Right lobe of liver (tissue), 6 donors: ENCODE results near the gene CUEDC2. TPM values are rescaled to one million over a fixed set of nuclear protein-coding genes. Genes with fewer than 3 reads are reported as not detected.
A peak's percentile ranks its signal among the peaks of the same experiment; 100 is the strongest.

Experiments
- ATAC-seq, 4 donors: fragments of 200-7000 bp; cut with Tn5 transposase; one replicate each; pipeline ENCODE4 v1.9.1; 2020; ENCODE audit warnings: mild to moderate bottlenecking in 4 of 4, moderate library complexity in 4 of 4
- DNase-seq, 3 donors: peaks; one replicate each; pipeline ENCODE4 v3.0.0-alpha.2; 2020
- H3K27ac ChIP-seq, 3 donors: fragments of 200-600 bp; one replicate each; pipeline ENCODE4 v1.8.0; 2022
- H3K27me3 ChIP-seq, 2 donors: fragments of 200-600 bp; one replicate each; pipeline ENCODE4 v1.8.0; 2022
- H3K36me3 ChIP-seq, 4 donors: fragments of 200-600 bp; sonication (generic) in 1 of 4; one replicate each; pipeline versions ENCODE4 v1.5.1 to v1.8.0; 2017 to 2022; ENCODE audit warnings: control low read depth in 1 of 4
- H3K4me1 ChIP-seq, 4 donors: fragments of 200-600 bp; sonication (generic) in 1 of 4; one replicate each; pipeline versions ENCODE4 v1.5.1 to v1.8.0; 2017 to 2022; ENCODE audit warnings: control low read depth in 1 of 4
- H3K4me3 ChIP-seq, 3 donors: fragments of 200-600 bp; one replicate each; pipeline ENCODE4 v1.8.0; 2022
- H3K9me3 ChIP-seq, 4 donors: fragments of 200-600 bp; sonication (generic) in 1 of 4; one replicate each; pipeline versions ENCODE4 v1.5.1 to v1.8.0; 2017 to 2022; ENCODE audit warnings: control low read depth in 1 of 4
- POLR2A ChIP-seq: fragments of 450-650 bp; IDR thresholded peaks from one replicate; pipeline ENCODE4 v1.6.1; 2017; ENCODE audit warnings: antibody characterized with exemption, mild to moderate bottlenecking
- whole genome bisulfite sequencing: methylation state at CpG from one replicate; pipeline ENCODE4 v1.1.6; 2018; ENCODE audit warnings: low coverage, low lambda C conversion rate; ENCODE audit not compliant: insufficient coverage; ENCODE audit errors: missing lambda C conversion rate; 5-methylcytosine and 5-hydroxymethylcytosine counted together
- intact Hi-C, 2 donors: fragments of 100-400 bp; cut with DNase I; formaldehyde crosslinking; loops; one replicate each; pipeline versions ENCODE4 v1.11.2 to v1.14.1; 2022
- total RNA-seq, 6 experiments: library from RNA; depleted of rRNA in 2 of 6; stranded (reverse); fragments of >200 nt in 2 of 6; fragmentation: NEBNext Ultra II Directional in 3 of 6; extraction: Animal tissue kit (Norgen Biotek cat#: 25700) in 3 of 6; gene quantifications; one replicate each; pipeline versions ENCODE4 v1.1.0 to v1.2.4, GENCODE V29; 2016 to 2023
- TF ChIP-seq, protein P1 (sequence below), 4 donors: fragments of 200-600 bp in 3 of 4; fragments of 450-650 bp in 1 of 4; IDR thresholded peaks; one replicate each; pipeline versions ENCODE4 v1.5.1 to v1.8.0; 2016 to 2022; ENCODE audit warnings: antibody characterized with exemption in 4 of 4, mild to moderate bottlenecking in 2 of 4
- donor health status: DM: no; HTN: yes; CAD: no.
- donor health status: DM: no; HTN: no; CAD: no.
- donor health status: DM: no; HTN: no; CAD: no.
- donor health status: DM: no; HTN: yes; CAD: no.
- donor health status: DM: no; HTN: yes; CAD: no.

Gene CUEDC2
- total RNA-seq, 6 experiments from 2014 or later = 23.0 to 32.1 (median 26.8) TPM

DNA sequence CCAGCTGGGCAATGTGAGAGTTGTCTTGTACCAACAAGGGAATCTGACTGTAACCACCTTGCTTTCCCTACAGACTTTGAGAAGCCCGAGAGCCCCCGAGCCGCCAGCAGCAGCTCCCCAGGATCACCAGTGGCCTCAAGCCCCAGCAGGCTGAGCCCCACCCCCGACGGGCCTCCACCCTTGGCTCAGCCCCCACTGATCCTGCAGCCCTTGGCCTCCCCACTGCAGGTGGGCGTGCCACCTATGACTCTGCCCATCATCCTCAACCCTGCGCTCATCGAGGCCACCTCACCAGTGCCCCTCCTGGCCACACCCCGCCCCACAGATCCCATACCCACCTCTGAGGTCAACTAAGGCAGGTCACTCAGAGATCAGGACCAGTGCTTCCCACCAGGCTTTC lies 50.4 kb downstream of the CUEDC2 start:
- Histone ChIP-seq H3K9me3 (no peaks in the 10 kb centered on the region), H3K4me3 (no peak overlapping the region), H3K4me1 (no peaks in the 10 kb centered on the region), H3K27ac (no peak overlapping the region), H3K27me3 (no peaks in the 10 kb centered on the region), H3K36me3 (peaks cover 0 to 53% (median 28%) of the 10 kb centered on the region in 4 donors)
- intact Hi-C loops = no loop called here
- DNase-seq (no peak), ATAC-seq (peak in 2 of 4 donors; percentile 10 to 46)
- WGBS = 80% methylated on average over 2 of the region's 9 CpGs
- TF ChIP-seq, protein P1, sequence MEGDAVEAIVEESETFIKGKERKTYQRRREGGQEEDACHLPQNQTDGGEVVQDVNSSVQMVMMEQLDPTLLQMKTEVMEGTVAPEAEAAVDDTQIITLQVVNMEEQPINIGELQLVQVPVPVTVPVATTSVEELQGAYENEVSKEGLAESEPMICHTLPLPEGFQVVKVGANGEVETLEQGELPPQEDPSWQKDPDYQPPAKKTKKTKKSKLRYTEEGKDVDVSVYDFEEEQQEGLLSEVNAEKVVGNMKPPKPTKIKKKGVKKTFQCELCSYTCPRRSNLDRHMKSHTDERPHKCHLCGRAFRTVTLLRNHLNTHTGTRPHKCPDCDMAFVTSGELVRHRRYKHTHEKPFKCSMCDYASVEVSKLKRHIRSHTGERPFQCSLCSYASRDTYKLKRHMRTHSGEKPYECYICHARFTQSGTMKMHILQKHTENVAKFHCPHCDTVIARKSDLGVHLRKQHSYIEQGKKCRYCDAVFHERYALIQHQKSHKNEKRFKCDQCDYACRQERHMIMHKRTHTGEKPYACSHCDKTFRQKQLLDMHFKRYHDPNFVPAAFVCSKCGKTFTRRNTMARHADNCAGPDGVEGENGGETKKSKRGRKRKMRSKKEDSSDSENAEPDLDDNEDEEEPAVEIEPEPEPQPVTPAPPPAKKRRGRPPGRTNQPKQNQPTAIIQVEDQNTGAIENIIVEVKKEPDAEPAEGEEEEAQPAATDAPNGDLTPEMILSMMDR (IDR thresholded peaks at IDR 0.05) = no peak
- TF ChIP-seq POLR2A = no peak

- no peaks in the 10 kb centered on the region for H3K4me1 ChIP-seq
- no peaks in the 10 kb centered on the region for H3K9me3 ChIP-seq
- peaks cover 0 to 72% (median 45%) of the 10 kb centered on the region in 4 donors for H3K36me3 ChIP-seq
- TF ChIP-seq POLR2A = no peak
- TF ChIP-seq, protein P1 (IDR thresholded peaks at IDR 0.05) = no peak
- 100% methylated on average over 1 of the region's 6 CpGs for WGBS
- DNase-seq (no peak), ATAC-seq (no peak)
- intact Hi-C loops = no loop called here
- no peak overlapping the region for H3K4me3 ChIP-seq
- H3K27me3 ChIP-seq = no peaks in the 10 kb centered on the region
- no peak overlapping the region for H3K27ac ChIP-seq
Observed at GRCh38 chr10:102379383-102379782, 53.0 kb downstream of the CUEDC2 start.

DNA sequence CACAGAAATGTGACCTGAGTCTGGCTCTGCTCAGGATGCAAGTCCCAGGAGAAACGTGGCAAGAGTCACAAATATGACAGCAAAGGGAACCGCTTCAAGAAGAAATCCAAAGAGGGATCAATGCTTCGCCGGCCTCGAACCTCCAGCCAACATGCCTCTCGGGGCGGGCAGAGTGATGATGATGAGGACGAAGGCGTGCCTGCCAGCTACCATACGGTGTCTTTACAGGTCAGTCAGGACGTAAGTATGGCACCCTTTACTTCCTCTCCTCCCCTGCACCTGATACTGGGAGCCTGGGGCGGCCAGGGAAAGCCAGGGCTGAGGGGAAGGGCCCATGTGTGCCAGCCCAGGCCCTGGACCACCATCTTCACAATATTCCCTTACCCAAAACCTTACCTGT lies 55.5 kb downstream of the CUEDC2 start:
- peaks cover 0 to 89% (median 53%) of the 10 kb centered on the region in 4 donors for H3K36me3 ChIP-seq

GRCh38 chr10:102375867-102376266 lies 56.5 kb downstream of the CUEDC2 start:
- Histone ChIP-seq H3K9me3 (no peaks in the 10 kb centered on the region), H3K4me3 (no peak overlapping the region), H3K27me3 (no peaks in the 10 kb centered on the region), H3K27ac (no peak overlapping the region), H3K36me3 (peaks cover 0 to 90% (median 53%) of the 10 kb centered on the region in 4 donors), H3K4me1 (no peaks in the 10 kb centered on the region)
- ATAC-seq (peak in 1 of 4 donors; percentile 10), DNase-seq (no peak)
- 64% methylated on average over 1 of the region's 2 CpGs for WGBS
- TF ChIP-seq, protein P1 (IDR thresholded peaks at IDR 0.05) = no peak
- no peak for TF ChIP-seq POLR2A
- intact Hi-C loops = no loop called here

More for the DNA sequence above, 55.5 kb downstream of the CUEDC2 start:
- TF ChIP-seq, protein P1 (IDR thresholded peaks at IDR 0.05) = no peak
- TF ChIP-seq POLR2A = no peak
- no peak overlapping the region for H3K27ac ChIP-seq
- H3K4me1 ChIP-seq = no peaks in the 10 kb centered on the region
- ATAC-seq = peak in 1 of 4 donors; percentile 16
- no peaks in the 10 kb centered on the region for H3K27me3 ChIP-seq
- WGBS = 80% methylated on average over 1 of the region's 12 CpGs
- intact Hi-C loops = no loop called here
- no peak for DNase-seq
- H3K9me3 ChIP-seq = no peaks in the 10 kb centered on the region
- no peak overlapping the region for H3K4me3 ChIP-seq

DNA sequence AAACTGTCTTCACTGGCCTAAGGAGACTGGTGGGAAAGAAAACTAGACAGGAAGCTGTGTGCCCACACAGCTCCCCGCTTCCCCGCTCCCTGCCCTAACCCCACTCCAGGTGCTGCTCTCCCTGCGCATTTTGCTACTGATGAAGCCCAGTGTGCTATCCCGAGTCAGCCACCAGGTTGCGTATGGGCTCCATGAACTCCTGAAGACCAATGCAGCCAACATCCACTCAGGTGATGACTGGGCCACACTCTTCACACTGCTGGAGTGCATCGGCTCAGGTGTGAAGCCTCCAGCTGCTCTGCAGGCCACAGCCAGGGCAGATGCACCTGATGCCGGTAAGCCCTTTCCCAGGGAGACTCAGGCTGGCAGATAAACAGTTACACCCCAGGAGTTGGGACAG lies 57.1 kb downstream of the CUEDC2 start:
- H3K27me3 ChIP-seq = no peaks in the 10 kb centered on the region
- no peaks in the 10 kb centered on the region for H3K4me1 ChIP-seq
- intact Hi-C loops = no loop called here
- H3K9me3 ChIP-seq = no peaks in the 10 kb centered on the region
- DNase-seq (no peak), ATAC-seq (no peak)
- TF ChIP-seq, protein P1 (IDR thresholded peaks at IDR 0.05) = no peak
- TF ChIP-seq POLR2A = no peak
- peaks cover 0 to 90% (median 54%) of the 10 kb centered on the region in 4 donors for H3K36me3 ChIP-seq
- no peak overlapping the region for H3K27ac ChIP-seq
- 95% methylated on average over 4 of the region's 7 CpGs for WGBS
- H3K4me3 ChIP-seq = no peak overlapping the region
